Prostate gland (tissue), 2 donors: ENCODE results near the gene SKIL.

ENCODE experiments used
- CTCF ChIP-seq, 4 experiments: fragments of 200-600 bp in 2 of 4; fragments of 450-650 bp in 2 of 4; sonication (generic) in 2 of 4; IDR thresholded peaks; 1 replicate in 3 of 4; 2 replicates in 1 of 4; pipeline ENCODE4 v1.5.1; 2016 to 2019; ENCODE audit warnings: antibody characterized with exemption in 4 of 4, mild to moderate bottlenecking in 2 of 4, moderate library complexity in 2 of 4
- POLR2A ChIP-seq: fragments of 450-650 bp; IDR thresholded peaks from one replicate; pipeline ENCODE4 v1.6.1; 2016; ENCODE audit warnings: antibody characterized with exemption, mild to moderate bottlenecking
- POLR2AphosphoS5 ChIP-seq: sonication (generic); formaldehyde crosslinking; IDR thresholded peaks from one replicate; pipeline ENCODE4 v1.6.1; 2017; ENCODE audit warnings: antibody characterized with exemption

GRCh38 chr3:170414202-170414663, 56.7 kb downstream of the SKIL start:
- TF ChIP-seq CTCF (IDR thresholded peaks at IDR 0.05) (peak; percentile 67 to 90 (median 82)), POLR2AphosphoS5 (peak; percentile 40), POLR2A (no peak)
